Stimulated activated naive CD8-positive, alpha-beta T cell treated with anti-CD3 and anti-CD28 coated beads, Interleukin-15, amount 100 ng/mL, for 72 hours (primary cell): ENCODE data around the gene CERS1.

Experiments used
- ATAC-seq: fragments of 150-1000 bp; cut with Tn5 transposase; 2 replicates; pipeline ENCODE4 v1.10.0; 2021; ENCODE audit warnings: mild to moderate bottlenecking, moderate library complexity
- DNase-seq, 2 donors: peaks; one replicate each; pipeline ENCODE4 v3.0.0; 2021 to 2022
- H3K27ac Mint-ChIP-seq, 2 donors: one replicate each; pipeline ENCODE4 v1.8.0; 2022; ENCODE audit warnings: mild to moderate bottlenecking in 2 of 2, mixed read lengths in 2 of 2, moderate library complexity in 2 of 2
- H3K27me3 Mint-ChIP-seq: one replicate; pipeline ENCODE4 v1.8.0; 2022; ENCODE audit warnings: mixed read lengths
- H3K4me1 Mint-ChIP-seq: one replicate; pipeline ENCODE4 v1.8.0; 2022; ENCODE audit warnings: mild to moderate bottlenecking, mixed read lengths
- H3K4me3 Mint-ChIP-seq, 2 donors: one replicate each; pipeline ENCODE4 v1.8.0; 2022; ENCODE audit warnings: mild to moderate bottlenecking in 2 of 2, mixed read lengths in 2 of 2, moderate library complexity in 1 of 2
- H3K9me3 Mint-ChIP-seq, 2 donors: one replicate each; pipeline ENCODE4 v1.8.0; 2022; ENCODE audit warnings: mixed read lengths in 2 of 2

The CERS1 gene

GRCh38 chr19:18860725-18861124 is 35.2 kb downstream of the CERS1 start:
- H3K27ac Mint-ChIP-seq = peak overlapping the region in 1 of 2 donors; percentile 63

GRCh38 chr19:18860302-18860700 is 35.7 kb downstream of the CERS1 start:
- no peaks in the 10 kb centered on the region for H3K27me3 Mint-ChIP-seq
- H3K4me3 Mint-ChIP-seq = no peak overlapping the region
- ATAC-seq = no peak
- H3K9me3 Mint-ChIP-seq = no peaks in the 10 kb centered on the region
- no peaks in the 10 kb centered on the region for H3K4me1 Mint-ChIP-seq
- H3K27ac Mint-ChIP-seq = no peak overlapping the region
- DNase-seq = no peak

More at GRCh38 chr19:18860725-18861124, 35.2 kb downstream of the CERS1 start:
- Mint-ChIP-seq H3K4me3 (no peak overlapping the region), H3K4me1 (peaks cover 1% of the 10 kb centered on the region), H3K27me3 (no peaks in the 10 kb centered on the region), H3K9me3 (no peaks in the 10 kb centered on the region)
- DNase-seq (no peak), ATAC-seq (no peak)

- Mint-ChIP-seq H3K4me1 (no peaks in the 10 kb centered on the region), H3K9me3 (no peaks in the 10 kb centered on the region), H3K27ac (peak overlapping the region in 1 of 2 donors; percentile 48), H3K27me3 (no peaks in the 10 kb centered on the region), H3K4me3 (no peak overlapping the region)
- no peak for DNase-seq
- ATAC-seq = no peak
These were observed 36.2 kb downstream of the CERS1 start for GRCh38 chr19:18859676-18860301.

- Mint-ChIP-seq H3K4me1 (no peaks in the 10 kb centered on the region), H3K27ac (peak overlapping the region in 1 of 2 donors; percentile 78), H3K27me3 (no peaks in the 10 kb centered on the region), H3K4me3 (no peak overlapping the region), H3K9me3 (no peaks in the 10 kb centered on the region)
- no peak for DNase-seq
- no peak for ATAC-seq
These were observed 36.9 kb downstream of the CERS1 start for GRCh38 chr19:18858906-18859646.

- Mint-ChIP-seq H3K4me3 (no peak overlapping the region), H3K4me1 (no peaks in the 10 kb centered on the region), H3K27ac (no peak overlapping the region), H3K27me3 (no peaks in the 10 kb centered on the region), H3K9me3 (no peaks in the 10 kb centered on the region)
- DNase-seq = no peak
- no peak for ATAC-seq
These were observed 38.7 kb downstream of the CERS1 start for GRCh38 chr19:18857223-18857622.

GRCh38 chr19:18856385-18857126 is 39.4 kb downstream of the CERS1 start:
- Mint-ChIP-seq H3K4me1 (no peaks in the 10 kb centered on the region), H3K4me3 (no peak overlapping the region), H3K27ac (no peak overlapping the region), H3K9me3 (no peaks in the 10 kb centered on the region), H3K27me3 (no peaks in the 10 kb centered on the region)
- DNase-seq (no peak), ATAC-seq (no peak)

GRCh38 chr19:18855647-18856384 is 40.1 kb downstream of the CERS1 start:
- Mint-ChIP-seq H3K27ac (peak overlapping the region in 1 of 2 donors; percentile 90), H3K27me3 (no peaks in the 10 kb centered on the region), H3K9me3 (no peaks in the 10 kb centered on the region), H3K4me1 (no peaks in the 10 kb centered on the region), H3K4me3 (no peak overlapping the region)
- DNase-seq (no peak), ATAC-seq (no peak)

- no peak for DNase-seq
- H3K27me3 Mint-ChIP-seq = no peaks in the 10 kb centered on the region
- no peak overlapping the region for H3K27ac Mint-ChIP-seq
- H3K4me1 Mint-ChIP-seq = peaks cover 4% of the 10 kb centered on the region
- no peak for ATAC-seq
- no peaks in the 10 kb centered on the region for H3K9me3 Mint-ChIP-seq
- H3K4me3 Mint-ChIP-seq = no peak overlapping the region
These were observed 41.0 kb downstream of the CERS1 start for GRCh38 chr19:18854982-18855381.

- Mint-ChIP-seq H3K27me3 (no peaks in the 10 kb centered on the region), H3K9me3 (no peaks in the 10 kb centered on the region), H3K27ac (peak overlapping the region in 1 of 2 donors; percentile 19), H3K4me3 (no peak overlapping the region), H3K4me1 (peaks cover 15% of the 10 kb centered on the region)
- no peak for ATAC-seq
- DNase-seq = no peak
These were observed 42.1 kb downstream of the CERS1 start for GRCh38 chr19:18853755-18854427.

GRCh38 chr19:18852648-18853047 is 43.3 kb downstream of the CERS1 start:
- Mint-ChIP-seq H3K27ac (peak overlapping the region in 1 of 2 donors; percentile 89), H3K4me1 (peaks cover 24% of the 10 kb centered on the region), H3K27me3 (no peaks in the 10 kb centered on the region), H3K4me3 (no peak overlapping the region), H3K9me3 (no peaks in the 10 kb centered on the region)
- no peak for DNase-seq
- no peak for ATAC-seq

GRCh38 chr19:18851673-18852325 is 44.2 kb downstream of the CERS1 start:
- no peaks in the 10 kb centered on the region for H3K9me3 Mint-ChIP-seq

GRCh38 chr19:18850471-18851375 is 45.2 kb downstream of the CERS1 start:
- ATAC-seq (no peak), DNase-seq (no peak)
- peak overlapping the region in 1 of 2 donors; percentile 56 for H3K27ac Mint-ChIP-seq
- no peaks in the 10 kb centered on the region for H3K27me3 Mint-ChIP-seq
- peaks cover 42% of the 10 kb centered on the region for H3K4me1 Mint-ChIP-seq
- no peaks in the 10 kb centered on the region for H3K9me3 Mint-ChIP-seq
- H3K4me3 Mint-ChIP-seq = no peak overlapping the region

More at GRCh38 chr19:18851673-18852325, 44.2 kb downstream of the CERS1 start:
- H3K27ac Mint-ChIP-seq = no peak overlapping the region
- DNase-seq (no peak), ATAC-seq (no peak)
- H3K4me1 Mint-ChIP-seq = peaks cover 31% of the 10 kb centered on the region
- no peaks in the 10 kb centered on the region for H3K27me3 Mint-ChIP-seq
- H3K4me3 Mint-ChIP-seq = no peak overlapping the region

- peaks cover 50% of the 10 kb centered on the region for H3K4me1 Mint-ChIP-seq
- H3K27ac Mint-ChIP-seq = peak overlapping the region; percentile 88
- H3K4me3 Mint-ChIP-seq = peak overlapping the region in 1 of 2 donors; percentile 34
- H3K27me3 Mint-ChIP-seq = no peaks in the 10 kb centered on the region
- ATAC-seq (no peak), DNase-seq (no peak)
- H3K9me3 Mint-ChIP-seq = no peaks in the 10 kb centered on the region
These were observed 46.0 kb downstream of the CERS1 start for GRCh38 chr19:18849838-18850400.
